HepG2 (cell line): Measurements from ENCODE around the gene COL9A3. TPM values are rescaled to one million over a fixed set of nuclear protein-coding genes. Genes with fewer than 3 reads are reported as not detected.

Source experiments
- DPF2 ChIP-seq: sonication (generic); formaldehyde crosslinking; IDR thresholded peaks from 2 replicates; pipeline ENCODE4 v1.4.0; 2020; ENCODE audit warnings: mild to moderate bottlenecking, low read depth, missing genetic modification reagents, borderline replicate concordance
- EP300 ChIP-seq, 3 experiments: sonication (generic) in 1 of 3; formaldehyde crosslinking in 1 of 3; IDR thresholded peaks; 2 replicates each; pipeline versions ENCODE4 v1.5.1 to v1.6.1; 2011 to 2020; ENCODE audit warnings: low read depth in 2 of 3, low read length in 2 of 3, borderline replicate concordance in 1 of 3, improper control_type of control experiment in 1 of 3, mild to moderate bottlenecking in 1 of 3, missing genetic modification reagents in 1 of 3, moderate library complexity in 1 of 3
- FOXM1 ChIP-seq: sonication (generic); formaldehyde crosslinking; IDR thresholded peaks from 2 replicates; pipeline ENCODE4 v1.5.0; 2020; ENCODE audit warnings: missing genetic modification reagents
- NCOA5 ChIP-seq: sonication (generic); formaldehyde crosslinking; IDR thresholded peaks from 2 replicates; pipeline ENCODE4 v1.4.0; 2020; ENCODE audit warnings: missing genetic modification reagents
- PLRG1 ChIP-seq: fragments of 450-650 bp; conservative IDR thresholded peaks from 2 replicates; pipeline ENCODE4 v1.6.1; 2016
- ZNF749 ChIP-seq: sonication (generic); formaldehyde crosslinking; IDR thresholded peaks from 2 replicates; pipeline ENCODE4 v1.8.0; 2022; ENCODE audit warnings: mild to moderate bottlenecking, missing genetic modification reagents, moderate library complexity, borderline replicate concordance
- ZNF780A ChIP-seq: sonication (generic); formaldehyde crosslinking; IDR thresholded peaks from 2 replicates; pipeline ENCODE4 v1.8.0; 2022; ENCODE audit warnings: mild to moderate bottlenecking, missing genetic modification reagents, moderate library complexity
- polyA plus RNA-seq, 8 experiments: library from polyadenylated mRNA; depleted of rRNA in 3 of 8; stranded (reverse) in 7 of 8; unstranded in 1 of 8; fragments of >200 nt; fragmentation: Illumina TruSeq in 4 of 8; extraction: Trizol in 4 of 8; gene quantifications; 2 replicates each; pipeline versions ENCODE4 v1.2.1 to v1.2.3, GENCODE V29; 2011 to 2016; ENCODE audit warnings: low read depth in 4 of 8, missing spikeins in 1 of 8, mixed read lengths in 1 of 8; ENCODE audit not compliant: insufficient read depth in 1 of 8
- total RNA-seq, 5 experiments: library from RNA; depleted of rRNA; stranded (reverse); fragments of >200 nt; fragmentation: Illumina TruSeq; extraction: Trizol; gene quantifications; 2 replicates each; pipeline ENCODE4 v1.2.3, GENCODE V29; 2016; ENCODE audit warnings: low read depth in 1 of 5
- TF ChIP-seq, protein P1 (sequence below), 2 experiments: sonication (generic) in 1 of 2; formaldehyde crosslinking in 1 of 2; IDR thresholded peaks; 2 replicates each; pipeline versions ENCODE4 v1.5.1 to v1.6.1; 2011 to 2020; ENCODE audit warnings: borderline replicate concordance in 1 of 2, low read depth in 1 of 2, low read length in 1 of 2, mild to moderate bottlenecking in 1 of 2, missing genetic modification reagents in 1 of 2, moderate library complexity in 1 of 2
- TF ChIP-seq, protein P2 (sequence below): sonication (generic); formaldehyde crosslinking; IDR thresholded peaks from 2 replicates; pipeline ENCODE4 v1.4.0; 2020; ENCODE audit warnings: missing genetic modification reagents
- TF ChIP-seq, protein P3 (sequence below): sonication (generic); formaldehyde crosslinking; IDR thresholded peaks from 2 replicates; pipeline ENCODE4 v1.5.0; 2020; ENCODE audit warnings: mild to moderate bottlenecking, missing genetic modification reagents, borderline replicate concordance

COL9A3 gene
- total and polyA plus RNA-seq, 2 of the 13 experiments (the other 11 are each of a cell fraction or from before 2014, with no cell fraction given) = 155 to 204 TPM

DNA sequence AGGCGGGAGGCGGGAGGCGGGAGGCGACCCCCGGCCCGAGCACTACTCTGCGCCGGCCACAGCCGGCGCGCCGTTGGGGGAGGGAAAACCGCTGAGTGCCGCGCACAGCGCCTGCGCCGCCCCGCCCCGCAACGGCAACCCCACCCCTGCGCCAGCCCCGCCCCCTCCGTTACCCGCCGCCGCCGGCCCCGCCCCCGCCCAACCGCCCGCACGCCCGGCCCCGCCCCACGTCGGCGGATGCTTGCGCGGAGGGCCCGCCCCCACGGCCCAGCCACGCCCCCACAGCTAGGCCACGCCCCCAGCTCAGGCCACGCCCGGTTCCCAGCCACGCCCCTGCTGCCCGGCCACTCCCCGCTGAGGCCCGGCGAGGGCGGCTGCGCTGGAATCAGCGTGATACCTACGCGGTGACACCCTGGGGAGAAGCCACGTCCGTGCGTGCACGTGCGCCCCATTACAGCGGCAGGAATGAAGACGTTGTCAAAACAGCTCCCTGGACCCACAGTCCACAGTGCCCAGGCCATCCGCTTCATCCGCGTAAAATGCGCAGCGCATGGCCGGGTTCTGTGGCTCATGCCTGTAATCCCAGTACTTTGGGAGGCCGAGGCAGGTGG lies 45.0 kb downstream of the COL9A3 start, which contains the start of gene TCFL5 (continued):
- TF ChIP-seq, protein P1, sequence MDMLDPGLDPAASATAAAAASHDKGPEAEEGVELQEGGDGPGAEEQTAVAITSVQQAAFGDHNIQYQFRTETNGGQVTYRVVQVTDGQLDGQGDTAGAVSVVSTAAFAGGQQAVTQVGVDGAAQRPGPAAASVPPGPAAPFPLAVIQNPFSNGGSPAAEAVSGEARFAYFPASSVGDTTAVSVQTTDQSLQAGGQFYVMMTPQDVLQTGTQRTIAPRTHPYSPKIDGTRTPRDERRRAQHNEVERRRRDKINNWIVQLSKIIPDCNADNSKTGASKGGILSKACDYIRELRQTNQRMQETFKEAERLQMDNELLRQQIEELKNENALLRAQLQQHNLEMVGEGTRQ (IDR thresholded peaks at IDR 0.05; ENCODE audit: low read depth, low read length) = peak; percentile 62
- TF ChIP-seq, protein P1 (CRISPR knock-in tag; IDR thresholded peaks at IDR 0.05; ENCODE audit: borderline replicate concordance) = no peak
- TF ChIP-seq FOXM1 (CRISPR knock-in tag) (peak; percentile 69; the same call in 1 of the 2 replicates), EP300 (IDR thresholded peaks at IDR 0.05; ENCODE audit: low read depth in 2 of 2, low read length in 2 of 2) (peak in 1 of 2 experiments; percentile 39; a peak in 1 of 4 replicates), EP300 (CRISPR knock-in tag; IDR thresholded peaks at IDR 0.05; ENCODE audit: borderline replicate concordance) (peak; percentile 78), PLRG1 (no peak), ZNF780A (CRISPR knock-in tag) (no peak), ZNF749 (CRISPR knock-in tag) (peak; percentile 96), DPF2 (CRISPR knock-in tag) (peak; percentile 63; the same call in 1 of the 2 replicates), NCOA5 (no peak)
- TF ChIP-seq, protein P2, sequence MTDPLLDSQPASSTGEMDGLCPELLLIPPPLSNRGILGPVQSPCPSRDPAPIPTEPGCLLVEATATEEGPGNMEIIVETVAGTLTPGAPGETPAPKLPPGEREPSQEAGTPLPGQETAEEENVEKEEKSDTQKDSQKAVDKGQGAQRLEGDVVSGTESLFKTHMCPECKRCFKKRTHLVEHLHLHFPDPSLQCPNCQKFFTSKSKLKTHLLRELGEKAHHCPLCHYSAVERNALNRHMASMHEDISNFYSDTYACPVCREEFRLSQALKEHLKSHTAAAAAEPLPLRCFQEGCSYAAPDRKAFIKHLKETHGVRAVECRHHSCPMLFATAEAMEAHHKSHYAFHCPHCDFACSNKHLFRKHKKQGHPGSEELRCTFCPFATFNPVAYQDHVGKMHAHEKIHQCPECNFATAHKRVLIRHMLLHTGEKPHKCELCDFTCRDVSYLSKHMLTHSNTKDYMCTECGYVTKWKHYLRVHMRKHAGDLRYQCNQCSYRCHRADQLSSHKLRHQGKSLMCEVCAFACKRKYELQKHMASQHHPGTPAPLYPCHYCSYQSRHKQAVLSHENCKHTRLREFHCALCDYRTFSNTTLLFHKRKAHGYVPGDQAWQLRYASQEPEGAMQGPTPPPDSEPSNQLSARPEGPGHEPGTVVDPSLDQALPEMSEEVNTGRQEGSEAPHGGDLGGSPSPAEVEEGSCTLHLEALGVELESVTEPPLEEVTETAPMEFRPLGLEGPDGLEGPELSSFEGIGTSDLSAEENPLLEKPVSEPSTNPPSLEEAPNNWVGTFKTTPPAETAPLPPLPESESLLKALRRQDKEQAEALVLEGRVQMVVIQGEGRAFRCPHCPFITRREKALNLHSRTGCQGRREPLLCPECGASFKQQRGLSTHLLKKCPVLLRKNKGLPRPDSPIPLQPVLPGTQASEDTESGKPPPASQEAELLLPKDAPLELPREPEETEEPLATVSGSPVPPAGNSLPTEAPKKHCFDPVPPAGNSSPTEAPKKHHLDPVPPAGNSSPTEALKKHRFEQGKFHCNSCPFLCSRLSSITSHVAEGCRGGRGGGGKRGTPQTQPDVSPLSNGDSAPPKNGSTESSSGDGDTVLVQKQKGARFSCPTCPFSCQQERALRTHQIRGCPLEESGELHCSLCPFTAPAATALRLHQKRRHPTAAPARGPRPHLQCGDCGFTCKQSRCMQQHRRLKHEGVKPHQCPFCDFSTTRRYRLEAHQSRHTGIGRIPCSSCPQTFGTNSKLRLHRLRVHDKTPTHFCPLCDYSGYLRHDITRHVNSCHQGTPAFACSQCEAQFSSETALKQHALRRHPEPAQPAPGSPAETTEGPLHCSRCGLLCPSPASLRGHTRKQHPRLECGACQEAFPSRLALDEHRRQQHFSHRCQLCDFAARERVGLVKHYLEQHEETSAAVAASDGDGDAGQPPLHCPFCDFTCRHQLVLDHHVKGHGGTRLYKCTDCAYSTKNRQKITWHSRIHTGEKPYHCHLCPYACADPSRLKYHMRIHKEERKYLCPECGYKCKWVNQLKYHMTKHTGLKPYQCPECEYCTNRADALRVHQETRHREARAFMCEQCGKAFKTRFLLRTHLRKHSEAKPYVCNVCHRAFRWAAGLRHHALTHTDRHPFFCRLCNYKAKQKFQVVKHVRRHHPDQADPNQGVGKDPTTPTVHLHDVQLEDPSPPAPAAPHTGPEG = peak; percentile 93; the same call in 1 of the 2 replicates
- TF ChIP-seq, protein P3, sequence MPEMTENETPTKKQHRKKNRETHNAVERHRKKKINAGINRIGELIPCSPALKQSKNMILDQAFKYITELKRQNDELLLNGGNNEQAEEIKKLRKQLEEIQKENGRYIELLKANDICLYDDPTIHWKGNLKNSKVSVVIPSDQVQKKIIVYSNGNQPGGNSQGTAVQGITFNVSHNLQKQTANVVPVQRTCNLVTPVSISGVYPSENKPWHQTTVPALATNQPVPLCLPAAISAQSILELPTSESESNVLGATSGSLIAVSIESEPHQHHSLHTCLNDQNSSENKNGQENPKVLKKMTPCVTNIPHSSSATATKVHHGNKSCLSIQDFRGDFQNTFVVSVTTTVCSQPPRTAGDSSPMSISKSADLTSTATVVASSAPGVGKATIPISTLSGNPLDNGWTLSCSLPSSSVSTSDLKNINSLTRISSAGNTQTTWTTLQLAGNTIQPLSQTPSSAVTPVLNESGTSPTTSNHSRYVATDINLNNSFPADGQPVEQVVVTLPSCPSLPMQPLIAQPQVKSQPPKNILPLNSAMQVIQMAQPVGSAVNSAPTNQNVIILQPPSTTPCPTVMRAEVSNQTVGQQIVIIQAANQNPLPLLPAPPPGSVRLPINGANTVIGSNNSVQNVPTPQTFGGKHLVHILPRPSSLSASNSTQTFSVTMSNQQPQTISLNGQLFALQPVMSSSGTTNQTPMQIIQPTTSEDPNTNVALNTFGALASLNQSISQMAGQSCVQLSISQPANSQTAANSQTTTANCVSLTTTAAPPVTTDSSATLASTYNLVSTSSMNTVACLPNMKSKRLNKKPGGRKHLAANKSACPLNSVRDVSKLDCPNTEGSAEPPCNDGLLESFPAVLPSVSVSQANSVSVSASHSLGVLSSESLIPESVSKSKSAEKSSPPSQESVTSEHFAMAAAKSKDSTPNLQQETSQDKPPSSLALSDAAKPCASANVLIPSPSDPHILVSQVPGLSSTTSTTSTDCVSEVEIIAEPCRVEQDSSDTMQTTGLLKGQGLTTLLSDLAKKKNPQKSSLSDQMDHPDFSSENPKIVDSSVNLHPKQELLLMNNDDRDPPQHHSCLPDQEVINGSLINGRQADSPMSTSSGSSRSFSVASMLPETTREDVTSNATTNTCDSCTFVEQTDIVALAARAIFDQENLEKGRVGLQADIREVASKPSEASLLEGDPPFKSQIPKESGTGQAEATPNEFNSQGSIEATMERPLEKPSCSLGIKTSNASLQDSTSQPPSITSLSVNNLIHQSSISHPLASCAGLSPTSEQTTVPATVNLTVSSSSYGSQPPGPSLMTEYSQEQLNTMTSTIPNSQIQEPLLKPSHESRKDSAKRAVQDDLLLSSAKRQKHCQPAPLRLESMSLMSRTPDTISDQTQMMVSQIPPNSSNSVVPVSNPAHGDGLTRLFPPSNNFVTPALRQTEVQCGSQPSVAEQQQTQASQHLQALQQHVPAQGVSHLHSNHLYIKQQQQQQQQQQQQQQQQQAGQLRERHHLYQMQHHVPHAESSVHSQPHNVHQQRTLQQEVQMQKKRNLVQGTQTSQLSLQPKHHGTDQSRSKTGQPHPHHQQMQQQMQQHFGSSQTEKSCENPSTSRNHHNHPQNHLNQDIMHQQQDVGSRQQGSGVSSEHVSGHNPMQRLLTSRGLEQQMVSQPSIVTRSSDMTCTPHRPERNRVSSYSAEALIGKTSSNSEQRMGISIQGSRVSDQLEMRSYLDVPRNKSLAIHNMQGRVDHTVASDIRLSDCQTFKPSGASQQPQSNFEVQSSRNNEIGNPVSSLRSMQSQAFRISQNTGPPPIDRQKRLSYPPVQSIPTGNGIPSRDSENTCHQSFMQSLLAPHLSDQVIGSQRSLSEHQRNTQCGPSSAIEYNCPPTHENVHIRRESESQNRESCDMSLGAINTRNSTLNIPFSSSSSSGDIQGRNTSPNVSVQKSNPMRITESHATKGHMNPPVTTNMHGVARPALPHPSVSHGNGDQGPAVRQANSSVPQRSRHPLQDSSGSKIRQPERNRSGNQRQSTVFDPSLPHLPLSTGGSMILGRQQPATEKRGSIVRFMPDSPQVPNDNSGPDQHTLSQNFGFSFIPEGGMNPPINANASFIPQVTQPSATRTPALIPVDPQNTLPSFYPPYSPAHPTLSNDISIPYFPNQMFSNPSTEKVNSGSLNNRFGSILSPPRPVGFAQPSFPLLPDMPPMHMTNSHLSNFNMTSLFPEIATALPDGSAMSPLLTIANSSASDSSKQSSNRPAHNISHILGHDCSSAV = no peak
